ENCODE measurements around the gene CEP41. TPM values are rescaled to one million over a fixed set of nuclear protein-coding genes. Genes with fewer than 3 reads are reported as not detected.

The CEP41 gene
- polyA plus RNA-seq, 2 of the 4 experiments (the other 2 are of a cell fraction) = 13.0 to 23.1 TPM

- WGBS (ENCODE audit: missing lambda C conversion rate) = 92% methylated on average over 5 of the region's 5 CpGs
- Histone ChIP-seq H3K4me3 (no peak overlapping the region), H3K4me2 (no peak overlapping the region), H3K4me1 (no peaks in the 10 kb centered on the region), H3K9me3 (no peaks in the 10 kb centered on the region), H3K27ac (no peak overlapping the region)
- TF ChIP-seq HOXB13 (CRISPR knock-in tag; IDR thresholded peaks at IDR 0.05; ENCODE audit: low read depth) = no peak
- TF ChIP-seq NPAS2 (CRISPR knock-in tag; IDR thresholded peaks at IDR 0.05; ENCODE audit: borderline replicate concordance) = no peak
- no peak for TF ChIP-seq ZNF302 (CRISPR knock-in tag; IDR thresholded peaks at IDR 0.05)
- TF ChIP-seq MAZ (IDR thresholded peaks at IDR 0.05; ENCODE audit: borderline replicate concordance, low read depth, low read length) = no peak
- no peak for TF ChIP-seq GATA3 (IDR thresholded peaks at IDR 0.05; ENCODE audit: borderline replicate concordance)
- TF ChIP-seq BCL3 (IDR thresholded peaks at IDR 0.05) = no peak
- TF ChIP-seq ELK1 (IDR thresholded peaks at IDR 0.05; ENCODE audit: low read depth, low read length) = no peak
- no peak for TF ChIP-seq SREBF2 (IDR thresholded peaks at IDR 0.05)
- no peak for TF ChIP-seq RARB (CRISPR knock-in tag; IDR thresholded peaks at IDR 0.05)
- TF ChIP-seq EP300 (IDR thresholded peaks at IDR 0.05) = no peak
- no peak for TF ChIP-seq PBX3 (IDR thresholded peaks at IDR 0.05)
- TF ChIP-seq HES2 (IDR thresholded peaks at IDR 0.05) = no peak
- no peak for TF ChIP-seq CEBPB (IDR thresholded peaks at IDR 0.05)
- TF ChIP-seq MAFK (IDR thresholded peaks at IDR 0.05; ENCODE audit: partially characterized antibody) = no peak
- no peak for TF ChIP-seq POLR2AphosphoS2 (conservative IDR thresholded peaks at IDR 0.05; ENCODE audit: low read length)
- no peak for TF ChIP-seq REST (IDR thresholded peaks at IDR 0.05)
- TF ChIP-seq EHF (CRISPR knock-in tag; IDR thresholded peaks at IDR 0.05) = no peak
- no peak for TF ChIP-seq RFX5 (IDR thresholded peaks at IDR 0.05)
- ChIA-PET CTCF (interaction anchor here (0.5 kb wide), 1 partner anchor 808 kb away, joined by 3 read pairs; no protein-coding TSS in a partner anchor), POLR2A (no interaction called here)
- FAIRE-seq (no peak), ATAC-seq (no peak), DNase-seq (ENCODE audit: low read depth in 1 of 2, low spot score in 1 of 2) (no peak)
These were observed 23.6 kb downstream of the CEP41 start for GRCh38 chr7:130417213-130417612.

- Histone ChIP-seq H3K27ac (no peak overlapping the region), H3K4me3 (no peak overlapping the region), H3K4me2 (no peak overlapping the region), H3K4me1 (no peaks in the 10 kb centered on the region), H3K9me3 (no peaks in the 10 kb centered on the region)
- ChIA-PET CTCF (no interaction called here), POLR2A (no interaction called here)
- DNase-seq (ENCODE audit: low read depth in 1 of 2, low spot score in 1 of 2) = no peak
- FAIRE-seq = no peak
- TF ChIP-seq JUNB (IDR thresholded peaks at IDR 0.05) (no peak), REST (IDR thresholded peaks at IDR 0.05) (no peak), ELK1 (IDR thresholded peaks at IDR 0.05; ENCODE audit: low read depth, low read length) (no peak), CBX2 (IDR thresholded peaks at IDR 0.05; ENCODE audit: borderline replicate concordance, low read depth) (no peak), RNF2 (IDR thresholded peaks at IDR 0.05; ENCODE audit: borderline replicate concordance, low read depth) (no peak)
- ATAC-seq = no peak
These were observed 25.8 kb downstream of the CEP41 start for GRCh38 chr7:130415006-130415405.
